22Rv1 (cell line): Measurements from ENCODE around the gene LSS.
"Not testable (repeated sequence)": the region's sequence is repeated elsewhere in the genome, so short reads cannot be mapped to it uniquely, and the experiment has no call there.

Experiments
- H3K27ac ChIP-seq: fragments of 450-650 bp; 2 replicates; pipeline ENCODE4 v1.5.1; 2017
- CTCF ChIP-seq: fragments of 450-650 bp; IDR thresholded peaks from 2 replicates; pipeline ENCODE4 v1.5.1; 2017; ENCODE audit warnings: mild to moderate bottlenecking
- ZFX ChIP-seq: fragments of 450-650 bp; IDR thresholded peaks from 2 replicates; pipeline ENCODE4 v1.6.1; 2017; ENCODE audit warnings: antibody characterized with exemption, borderline replicate concordance

Gene LSS

DNA sequence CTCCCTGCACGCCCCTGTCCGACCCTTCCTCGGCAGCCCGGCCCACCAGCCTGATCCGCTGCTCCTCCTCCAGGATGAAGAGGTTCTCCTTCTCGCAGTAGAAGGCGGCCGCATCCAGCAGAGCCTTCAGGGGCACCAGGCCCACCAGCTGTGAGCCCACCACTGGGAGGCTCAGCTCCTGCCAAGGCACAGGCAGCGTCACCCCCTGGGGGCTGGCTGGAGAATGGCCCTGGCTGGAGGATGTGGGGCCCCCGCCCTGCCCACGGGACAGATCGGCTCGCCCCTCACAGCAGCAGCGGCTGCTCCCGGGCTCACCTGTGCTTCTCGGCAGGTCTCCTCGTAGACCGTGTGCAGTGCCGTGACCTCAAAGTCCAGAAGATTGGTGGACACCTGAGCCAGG, 78.5 kb downstream of the LSS start:
- H3K27ac ChIP-seq: no peak overlapping the region
- TF ChIP-seq ZFX (no peak), CTCF (no peak)

DNA sequence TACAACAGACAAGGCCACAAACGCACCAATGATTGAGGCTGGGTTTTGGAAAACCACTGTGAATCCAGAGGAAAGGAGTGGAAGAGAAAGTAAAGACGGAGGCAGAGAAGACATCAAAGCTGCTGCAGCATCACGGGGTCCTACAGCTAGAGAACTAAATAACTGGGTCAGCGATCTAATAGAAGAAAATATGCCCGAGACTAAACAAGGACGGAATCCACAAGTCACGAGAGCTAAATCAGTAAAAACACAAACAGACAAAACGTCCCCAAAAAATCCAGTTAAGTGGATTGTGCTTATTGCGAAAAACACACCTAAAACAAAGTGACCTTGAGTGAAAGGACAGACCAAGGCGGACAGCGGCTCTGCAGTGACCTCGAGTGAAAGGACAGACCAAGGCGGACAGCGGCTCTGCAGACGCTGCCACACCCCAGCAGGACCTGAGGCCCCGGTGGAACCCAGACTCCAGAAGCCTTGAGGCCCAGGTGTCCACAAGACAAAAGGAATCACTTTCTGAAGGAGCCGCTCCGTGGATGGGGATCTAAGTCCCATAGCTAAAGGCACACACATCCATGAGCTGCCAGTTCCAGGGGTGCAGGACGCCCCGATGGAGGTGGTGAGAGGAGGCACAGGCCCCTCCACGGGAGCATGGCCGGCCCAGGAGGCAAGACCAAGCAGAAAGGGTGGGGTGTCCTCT, 79.2 kb downstream of the LSS start:
- TF ChIP-seq CTCF (no peak), ZFX (no peak)

DNA sequence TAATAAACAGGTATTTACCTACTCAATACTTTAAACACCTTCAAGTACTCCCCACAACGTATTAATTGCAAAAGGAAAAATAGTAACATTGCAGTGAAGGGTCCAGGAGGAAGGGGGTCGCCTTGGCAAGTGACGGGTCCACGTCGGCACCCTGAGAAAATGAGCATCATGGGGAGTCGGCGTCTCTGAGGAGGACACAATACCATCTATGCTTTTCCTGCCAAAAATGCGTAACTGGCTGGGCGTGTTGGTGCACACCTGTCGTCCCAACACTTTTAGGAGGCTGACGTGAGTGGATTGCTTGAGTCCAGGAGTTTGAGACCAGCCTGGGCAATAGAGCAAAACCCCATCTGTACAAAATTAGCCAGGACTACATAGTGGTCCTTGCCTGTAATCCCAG, 80.5 kb downstream of the LSS start:
- H3K27ac ChIP-seq: no peak overlapping the region
- no peak for TF ChIP-seq CTCF
- no peak for TF ChIP-seq ZFX

More for the DNA sequence above, 79.2 kb downstream of the LSS start:
- H3K27ac ChIP-seq: no peak overlapping the region

DNA sequence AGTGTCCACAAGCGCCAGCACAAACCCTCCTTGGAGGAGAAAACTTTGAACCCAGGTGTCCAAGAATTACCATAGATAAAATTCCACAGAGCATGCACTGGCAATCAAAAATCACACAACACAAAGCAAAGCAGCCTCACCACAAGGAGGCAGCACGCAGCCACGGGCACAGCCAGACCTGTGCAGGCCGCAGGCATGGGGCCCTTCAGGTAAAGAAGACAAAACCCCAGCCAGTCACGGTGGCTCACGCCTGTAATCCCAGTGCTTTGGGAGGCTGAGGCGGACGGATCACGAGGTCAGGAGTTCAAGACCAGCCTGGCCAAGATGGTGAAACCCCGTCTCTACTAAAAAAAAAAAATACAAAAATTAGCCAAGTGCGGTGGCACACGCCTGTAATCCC, 81.1 kb downstream of the LSS start:
- peak; percentile 82 for TF ChIP-seq CTCF
- not testable (repeated sequence) for H3K27ac ChIP-seq

DNA sequence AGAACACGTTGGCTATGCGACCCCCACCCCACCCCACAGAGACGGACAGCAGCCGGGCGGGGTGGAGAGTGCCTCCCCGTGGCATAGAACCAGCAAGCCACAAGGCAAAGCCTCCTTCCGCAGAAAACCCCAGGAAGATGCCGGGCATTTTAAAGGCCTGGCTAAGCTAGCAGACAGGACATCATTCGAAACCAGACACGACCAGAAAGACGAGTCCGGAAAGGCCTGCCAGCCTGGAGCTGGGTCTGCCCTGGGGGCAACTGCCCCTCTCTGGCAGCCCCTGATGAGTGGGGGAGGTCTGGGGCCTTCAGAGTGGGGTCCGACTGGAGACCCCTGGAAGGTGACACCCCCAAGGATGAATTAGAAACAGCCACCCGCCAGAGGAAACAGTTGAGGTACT, 81.7 kb downstream of the LSS start:
- no peak overlapping the region for H3K27ac ChIP-seq
- TF ChIP-seq CTCF (no peak), ZFX (no peak)

GRCh38 chr21:46145840-46146691, 82.5 kb downstream of the LSS start:
- no peak overlapping the region for H3K27ac ChIP-seq
- no peak for TF ChIP-seq CTCF
- no peak for TF ChIP-seq ZFX
